Upper lobe of left lung (tissue), 4 donors: ENCODE results near the gene DERL3.

Experiments used
- POLR2A ChIP-seq, 4 donors: fragments of 450-650 bp; IDR thresholded peaks; one replicate each; pipeline ENCODE4 v1.5.1; 2016 to 2017; ENCODE audit warnings: antibody characterized with exemption in 4 of 4, mild to moderate bottlenecking in 2 of 4
- POLR2AphosphoS5 ChIP-seq, 2 donors: sonication (generic); formaldehyde crosslinking; IDR thresholded peaks; one replicate each; pipeline ENCODE4 v1.5.1; 2017; ENCODE audit warnings: antibody characterized with exemption in 2 of 2
- TF ChIP-seq, protein P1 (sequence below), 6 experiments: fragments of 450-650 bp in 4 of 6; fragments of 200-600 bp in 2 of 6; sonication (generic) in 2 of 6; IDR thresholded peaks; one replicate each; pipeline ENCODE4 v1.5.1; 2016 to 2019; ENCODE audit warnings: antibody characterized with exemption in 6 of 6

DNA sequence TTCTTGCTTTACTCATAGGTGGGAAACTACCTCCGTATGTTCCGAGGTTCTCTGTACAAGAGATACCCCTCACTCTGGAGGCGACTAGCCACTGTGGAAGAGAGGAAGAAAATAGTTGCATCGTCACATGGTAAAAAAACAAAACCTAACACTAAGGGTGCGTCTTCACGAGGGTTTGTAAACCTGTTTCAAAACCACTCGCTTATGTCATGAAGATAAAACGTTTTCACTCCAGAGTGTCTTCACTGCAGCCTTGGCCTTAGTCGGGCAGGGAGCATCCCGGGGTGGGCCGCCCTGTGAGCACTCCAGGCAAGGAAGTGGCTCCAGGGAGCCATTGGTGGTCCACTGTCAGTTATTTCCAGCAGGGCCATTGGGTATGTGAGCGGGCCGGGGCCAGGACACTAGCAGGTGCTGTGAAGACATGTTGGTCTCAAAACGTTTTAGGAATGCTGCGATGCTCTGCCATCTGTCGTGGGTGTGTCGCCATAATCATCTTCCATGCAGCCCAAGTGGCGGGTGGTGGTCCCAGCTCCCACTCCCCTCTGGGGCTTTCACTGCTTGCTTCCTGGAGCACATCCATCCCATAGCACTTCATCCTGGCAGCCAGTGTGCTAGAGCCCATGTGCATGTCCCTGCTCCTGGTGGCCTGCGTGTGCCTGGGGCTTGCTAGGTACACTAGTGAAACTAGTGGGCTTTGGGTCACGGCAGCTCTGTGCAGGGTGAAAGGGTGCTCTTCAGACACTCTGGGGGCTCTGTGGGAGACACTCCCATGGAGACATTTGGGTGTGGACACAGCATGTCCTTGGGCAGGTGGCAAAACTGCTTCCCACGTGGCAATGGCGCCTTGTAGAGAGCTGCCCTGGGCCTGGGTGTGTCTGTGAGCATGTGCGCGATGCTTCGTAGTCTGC lies 46.8 kb downstream of the DERL3 start:
- TF ChIP-seq, protein P1, sequence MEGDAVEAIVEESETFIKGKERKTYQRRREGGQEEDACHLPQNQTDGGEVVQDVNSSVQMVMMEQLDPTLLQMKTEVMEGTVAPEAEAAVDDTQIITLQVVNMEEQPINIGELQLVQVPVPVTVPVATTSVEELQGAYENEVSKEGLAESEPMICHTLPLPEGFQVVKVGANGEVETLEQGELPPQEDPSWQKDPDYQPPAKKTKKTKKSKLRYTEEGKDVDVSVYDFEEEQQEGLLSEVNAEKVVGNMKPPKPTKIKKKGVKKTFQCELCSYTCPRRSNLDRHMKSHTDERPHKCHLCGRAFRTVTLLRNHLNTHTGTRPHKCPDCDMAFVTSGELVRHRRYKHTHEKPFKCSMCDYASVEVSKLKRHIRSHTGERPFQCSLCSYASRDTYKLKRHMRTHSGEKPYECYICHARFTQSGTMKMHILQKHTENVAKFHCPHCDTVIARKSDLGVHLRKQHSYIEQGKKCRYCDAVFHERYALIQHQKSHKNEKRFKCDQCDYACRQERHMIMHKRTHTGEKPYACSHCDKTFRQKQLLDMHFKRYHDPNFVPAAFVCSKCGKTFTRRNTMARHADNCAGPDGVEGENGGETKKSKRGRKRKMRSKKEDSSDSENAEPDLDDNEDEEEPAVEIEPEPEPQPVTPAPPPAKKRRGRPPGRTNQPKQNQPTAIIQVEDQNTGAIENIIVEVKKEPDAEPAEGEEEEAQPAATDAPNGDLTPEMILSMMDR (IDR thresholded peaks at IDR 0.05) = no peak
- TF ChIP-seq POLR2AphosphoS5 (IDR thresholded peaks at IDR 0.05) (no peak), POLR2A (IDR thresholded peaks at IDR 0.05) (no peak)
